Lower leg skin (tissue), 3 donors: Measurements from ENCODE around the gene TAC3.
"Not testable (repeated sequence)": the region's sequence is repeated elsewhere in the genome, so short reads cannot be mapped to it uniquely, and the experiment has no call there.

Experiments used
- POLR2A ChIP-seq, 2 donors: fragments of 450-650 bp; IDR thresholded peaks; one replicate each; pipeline ENCODE4 v1.6.1; 2016 to 2017; ENCODE audit warnings: antibody characterized with exemption in 2 of 2, mild to moderate bottlenecking in 1 of 2, moderate library complexity in 1 of 2
- TF ChIP-seq, protein P1 (sequence below), 3 donors: fragments of 450-650 bp; IDR thresholded peaks; one replicate each; pipeline ENCODE4 v1.5.1; 2016; ENCODE audit warnings: antibody characterized with exemption in 3 of 3, mild to moderate bottlenecking in 3 of 3, moderate library complexity in 2 of 3

DNA sequence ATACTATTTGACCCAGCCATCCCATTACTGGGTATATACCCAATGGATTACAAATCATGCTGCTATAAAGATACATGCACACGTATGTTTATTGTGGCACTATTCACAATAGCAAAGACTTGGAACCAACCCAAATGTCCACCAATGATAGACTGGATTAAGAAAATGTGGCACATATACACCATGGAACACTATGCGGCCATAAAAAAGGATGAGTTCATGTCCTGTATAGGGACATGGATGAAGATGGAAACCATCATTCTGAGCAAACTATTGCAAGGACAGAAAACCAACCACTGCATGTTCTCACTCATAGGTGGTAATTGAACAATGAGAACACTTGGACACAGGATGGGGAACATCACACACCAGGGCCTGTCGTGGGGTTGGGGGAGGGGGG is 42.1 kb downstream of the TAC3 start:
- TF ChIP-seq, protein P1, sequence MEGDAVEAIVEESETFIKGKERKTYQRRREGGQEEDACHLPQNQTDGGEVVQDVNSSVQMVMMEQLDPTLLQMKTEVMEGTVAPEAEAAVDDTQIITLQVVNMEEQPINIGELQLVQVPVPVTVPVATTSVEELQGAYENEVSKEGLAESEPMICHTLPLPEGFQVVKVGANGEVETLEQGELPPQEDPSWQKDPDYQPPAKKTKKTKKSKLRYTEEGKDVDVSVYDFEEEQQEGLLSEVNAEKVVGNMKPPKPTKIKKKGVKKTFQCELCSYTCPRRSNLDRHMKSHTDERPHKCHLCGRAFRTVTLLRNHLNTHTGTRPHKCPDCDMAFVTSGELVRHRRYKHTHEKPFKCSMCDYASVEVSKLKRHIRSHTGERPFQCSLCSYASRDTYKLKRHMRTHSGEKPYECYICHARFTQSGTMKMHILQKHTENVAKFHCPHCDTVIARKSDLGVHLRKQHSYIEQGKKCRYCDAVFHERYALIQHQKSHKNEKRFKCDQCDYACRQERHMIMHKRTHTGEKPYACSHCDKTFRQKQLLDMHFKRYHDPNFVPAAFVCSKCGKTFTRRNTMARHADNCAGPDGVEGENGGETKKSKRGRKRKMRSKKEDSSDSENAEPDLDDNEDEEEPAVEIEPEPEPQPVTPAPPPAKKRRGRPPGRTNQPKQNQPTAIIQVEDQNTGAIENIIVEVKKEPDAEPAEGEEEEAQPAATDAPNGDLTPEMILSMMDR (IDR thresholded peaks at IDR 0.05), result not testable (repeated sequence)
- not testable (repeated sequence) for TF ChIP-seq POLR2A (IDR thresholded peaks at IDR 0.05)
